ENCODE measurements around the gene KAZALD1.

The KAZALD1 gene

GRCh38 chr10:101061624-101062231 lies at the start of gene KAZALD1:
Gene KAZALD1 (plus strand): TSS chr10:101061989. CDS start chr10:101062593, 604 bp downstream.
- no peak for DNase-seq

GRCh38 chr10:101012525-101013364 lies 49.0 kb upstream of the KAZALD1 start:
- DNase-seq = peak; percentile 80 to 82

- no peak for DNase-seq
Observed at GRCh38 chr10:101013365-101013825, 48.4 kb upstream of the KAZALD1 start.

GRCh38 chr10:101014230-101014884 lies 47.4 kb upstream of the KAZALD1 start:
- peak; percentile 73 to 77 for DNase-seq

GRCh38 chr10:101014966-101015581 lies 46.7 kb upstream of the KAZALD1 start:
- no peak for DNase-seq

GRCh38 chr10:101015582-101015973 lies 46.2 kb upstream of the KAZALD1 start:
- no peak for DNase-seq

GRCh38 chr10:101016814-101017213 lies 45.0 kb upstream of the KAZALD1 start:
- no peak for DNase-seq

GRCh38 chr10:101018118-101018599 lies 43.6 kb upstream of the KAZALD1 start:
- DNase-seq = peak in 1 of 2 donors; percentile 39

- peak; percentile 69 for DNase-seq
Observed at GRCh38 chr10:101018600-101019439, 43.0 kb upstream of the KAZALD1 start.

- DNase-seq = no peak
Observed at GRCh38 chr10:101019440-101019703, 42.4 kb upstream of the KAZALD1 start.

- no peak for DNase-seq
Observed at GRCh38 chr10:101020427-101021075, 41.2 kb upstream of the KAZALD1 start.

GRCh38 chr10:101021239-101021638 lies 40.5 kb upstream of the KAZALD1 start:
- DNase-seq = no peak

GRCh38 chr10:101021692-101022251 lies 40.0 kb upstream of the KAZALD1 start:
- no peak for DNase-seq

GRCh38 chr10:101022967-101023705 lies 38.7 kb upstream of the KAZALD1 start:
- no peak for DNase-seq

- DNase-seq = no peak
Observed at GRCh38 chr10:101027106-101027720, 34.6 kb upstream of the KAZALD1 start.

GRCh38 chr10:101028446-101029337 lies 33.1 kb upstream of the KAZALD1 start:
- DNase-seq = no peak

GRCh38 chr10:101029520-101030295 lies 32.1 kb upstream of the KAZALD1 start:
- no peak for DNase-seq

- DNase-seq = no peak
Observed at GRCh38 chr10:101030496-101031127, 31.2 kb upstream of the KAZALD1 start.

Data from CD4-positive, alpha-beta T cell treated with Interleukin-4 for 1 hour (primary cell).